Astrocyte (in vitro differentiated cells and primary cell): ENCODE results near the gene GMDS.

Source experiments
- EZH2 ChIP-seq: IDR thresholded peaks from 2 replicates; pipeline ENCODE4 v1.6.1; 2012; ENCODE audit warnings: mild to moderate bottlenecking, low read length, inconsistent platforms; ENCODE audit not compliant: insufficient read depth
- TF ChIP-seq, protein P1 (sequence below): IDR thresholded peaks from 2 replicates; pipeline ENCODE4 v1.5.1; 2011; ENCODE audit warnings: low read depth, mild to moderate bottlenecking, inconsistent platforms, low read length, moderate library complexity; ENCODE audit not compliant: insufficient read depth

DNA sequence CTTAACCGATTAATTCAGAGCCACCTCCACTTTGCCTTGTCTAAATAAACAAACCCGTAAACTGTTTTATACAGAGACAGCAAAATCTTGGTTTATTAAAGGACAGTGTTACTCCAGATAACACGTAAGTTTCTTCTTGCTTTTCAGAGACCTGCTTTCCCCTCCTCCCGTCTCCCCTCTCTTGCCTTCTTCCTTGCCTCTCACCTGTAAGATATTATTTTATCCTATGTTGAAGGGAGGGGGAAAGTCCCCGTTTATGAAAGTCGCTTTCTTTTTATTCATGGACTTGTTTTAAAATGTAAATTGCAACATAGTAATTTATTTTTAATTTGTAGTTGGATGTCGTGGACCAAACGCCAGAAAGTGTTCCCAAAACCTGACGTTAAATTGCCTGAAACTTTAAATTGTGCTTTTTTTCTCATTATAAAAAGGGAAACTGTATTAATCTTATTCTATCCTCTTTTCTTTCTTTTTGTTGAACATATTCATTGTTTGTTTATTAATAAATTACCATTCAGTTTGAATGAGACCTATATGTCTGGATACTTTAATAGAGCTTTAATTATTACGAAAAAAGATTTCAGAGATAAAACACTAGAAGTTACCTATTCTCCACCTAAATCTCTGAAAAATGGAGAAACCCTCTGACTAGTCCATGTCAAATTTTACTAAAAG lies 633.0 kb downstream of the GMDS start:
- no peak for TF ChIP-seq EZH2
- TF ChIP-seq, protein P1, sequence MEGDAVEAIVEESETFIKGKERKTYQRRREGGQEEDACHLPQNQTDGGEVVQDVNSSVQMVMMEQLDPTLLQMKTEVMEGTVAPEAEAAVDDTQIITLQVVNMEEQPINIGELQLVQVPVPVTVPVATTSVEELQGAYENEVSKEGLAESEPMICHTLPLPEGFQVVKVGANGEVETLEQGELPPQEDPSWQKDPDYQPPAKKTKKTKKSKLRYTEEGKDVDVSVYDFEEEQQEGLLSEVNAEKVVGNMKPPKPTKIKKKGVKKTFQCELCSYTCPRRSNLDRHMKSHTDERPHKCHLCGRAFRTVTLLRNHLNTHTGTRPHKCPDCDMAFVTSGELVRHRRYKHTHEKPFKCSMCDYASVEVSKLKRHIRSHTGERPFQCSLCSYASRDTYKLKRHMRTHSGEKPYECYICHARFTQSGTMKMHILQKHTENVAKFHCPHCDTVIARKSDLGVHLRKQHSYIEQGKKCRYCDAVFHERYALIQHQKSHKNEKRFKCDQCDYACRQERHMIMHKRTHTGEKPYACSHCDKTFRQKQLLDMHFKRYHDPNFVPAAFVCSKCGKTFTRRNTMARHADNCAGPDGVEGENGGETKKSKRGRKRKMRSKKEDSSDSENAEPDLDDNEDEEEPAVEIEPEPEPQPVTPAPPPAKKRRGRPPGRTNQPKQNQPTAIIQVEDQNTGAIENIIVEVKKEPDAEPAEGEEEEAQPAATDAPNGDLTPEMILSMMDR = no peak
